ENCODE measurements around the gene AHCYL2.

- TF ChIP-seq CTCF (IDR thresholded peaks at IDR 0.05 in 4 of 5, conservative IDR thresholded peaks at IDR 0.05 in 1 of 5) = no peak
- TF ChIP-seq POLR2A (IDR thresholded peaks at IDR 0.05) = no peak
Observed at GRCh38 chr7:129262324-129262723, 37.5 kb downstream of the AHCYL2 start.

Measured in gastrocnemius medialis (tissue), 4 donors.